CD8-positive, alpha-beta memory T cell (primary cell): Measurements from ENCODE around the gene PDGFA. TPM values are rescaled to one million over a fixed set of nuclear protein-coding genes. Genes with fewer than 3 reads are reported as not detected.

Experiments
- CTCF ChIA-PET: fragments of 350-600 bp; sonication (Branson Sonifier 250); formaldehyde crosslinking; loops from one replicate; lab custom pipeline; 2021; ENCODE audit warnings: antibody characterized with exemption; lab: Charles Lee
- POLR2A ChIA-PET: fragments of 350-600 bp; sonication (Branson Sonifier 250); formaldehyde crosslinking; loops from one replicate; lab custom pipeline; 2021; ENCODE audit warnings: antibody characterized with exemption; lab: Charles Lee
- DNase-seq, 5 donors: peaks; one replicate each; pipeline versions ENCODE4 v3.0.0 to v3.0.0-alpha.2; 2020 to 2022; ENCODE audit warnings: mixed read lengths in 1 of 5
- H3K27ac ChIP-seq: one replicate; pipeline ENCODE4 v1.7.0; 2013; ENCODE audit warnings: low read depth, mild to moderate bottlenecking, low read length, moderate library complexity
- H3K27me3 ChIP-seq: 2 replicates; pipeline ENCODE4 v1.7.0; 2013; ENCODE audit warnings: low read length, mild to moderate bottlenecking; ENCODE audit not compliant: insufficient read depth, poor library complexity, severe bottlenecking
- H3K36me3 ChIP-seq: 2 replicates; pipeline ENCODE4 v1.7.0; 2013; ENCODE audit warnings: mild to moderate bottlenecking, low read length, moderate library complexity; ENCODE audit not compliant: insufficient read depth
- H3K4me1 ChIP-seq: 2 replicates; pipeline ENCODE4 v1.7.0; 2013; ENCODE audit warnings: mild to moderate bottlenecking, low read length, moderate library complexity; ENCODE audit not compliant: insufficient read depth
- H3K4me3 ChIP-seq: 2 replicates; pipeline ENCODE4 v1.7.0; 2013; ENCODE audit warnings: mild to moderate bottlenecking, low read length
- H3K9me3 ChIP-seq: 2 replicates; pipeline ENCODE4 v1.7.0; 2013; ENCODE audit warnings: mild to moderate bottlenecking, low read length
- H3K27ac Mint-ChIP-seq, 8 donors: one replicate each; pipeline ENCODE4 v1.8.0; 2020 to 2021; ENCODE audit warnings: mixed read lengths in 8 of 8, mild to moderate bottlenecking in 6 of 8, inconsistent platforms in 3 of 8, moderate library complexity in 3 of 8
- H3K27me3 Mint-ChIP-seq, 2 donors: one replicate each; pipeline ENCODE4 v1.8.0; 2020 to 2021; ENCODE audit warnings: mixed read lengths in 2 of 2, mild to moderate bottlenecking in 1 of 2, moderate library complexity in 1 of 2
- H3K36me3 Mint-ChIP-seq, 3 donors: one replicate each; pipeline ENCODE4 v1.8.0; 2020 to 2021; ENCODE audit warnings: mixed read lengths in 3 of 3, inconsistent platforms in 1 of 3, mild to moderate bottlenecking in 1 of 3
- H3K4me1 Mint-ChIP-seq, 3 donors: one replicate each; pipeline ENCODE4 v1.8.0; 2020 to 2021; ENCODE audit warnings: mixed read lengths in 3 of 3, inconsistent platforms in 1 of 3, mild to moderate bottlenecking in 1 of 3
- H3K4me3 Mint-ChIP-seq, 7 donors: one replicate each; pipeline ENCODE4 v1.8.0; 2020 to 2021; ENCODE audit warnings: mixed read lengths in 7 of 7, mild to moderate bottlenecking in 6 of 7, moderate library complexity in 4 of 7, inconsistent platforms in 2 of 7
- H3K9me3 Mint-ChIP-seq, 5 donors: one replicate each; pipeline ENCODE4 v1.8.0; 2020 to 2022; ENCODE audit warnings: mixed read lengths in 5 of 5, mild to moderate bottlenecking in 3 of 5, moderate library complexity in 2 of 5, inconsistent platforms in 1 of 5
- polyA plus RNA-seq: library from polyadenylated mRNA; unstranded; fragments of 300-500 nt; fragmentation: Illumina TruSeq; gene quantifications from one replicate; pipeline ENCODE4 v1.2.3, GENCODE V29; 2021
- total RNA-seq, 2 experiments: library from RNA; stranded (reverse); gene quantifications; one replicate each; pipeline ENCODE4 v1.2.3, GENCODE V29; 2021

PDGFA gene
- total and polyA plus RNA-seq, 3 experiments from 2014 or later, result 0.68 to 11.9 (median 11.6) TPM

GRCh38 chr7:464454-465401 is 54.9 kb downstream of the PDGFA start:
- Mint-ChIP-seq H3K4me3 (no peak overlapping the region), H3K9me3 (peaks cover 0 to 11% (median 2%) of the 10 kb centered on the region in 5 donors), H3K27ac (no peak overlapping the region), H3K27me3 (peaks cover 0 to 3% of the 10 kb centered on the region in 2 donors), H3K4me1 (peaks cover 3 to 12% (median 5%) of the 10 kb centered on the region in 3 donors), H3K36me3 (no peaks in the 10 kb centered on the region)
- H3K4me1 ChIP-seq, result no peaks in the 10 kb centered on the region
- no peaks in the 10 kb centered on the region for H3K9me3 ChIP-seq
- no peak for DNase-seq
- no peaks in the 10 kb centered on the region for H3K27me3 ChIP-seq
- no peak overlapping the region for H3K27ac ChIP-seq
- no peaks in the 10 kb centered on the region for H3K36me3 ChIP-seq
- ChIA-PET CTCF (no interaction called here), POLR2A (no interaction called here)
- no peak overlapping the region for H3K4me3 ChIP-seq

DNA sequence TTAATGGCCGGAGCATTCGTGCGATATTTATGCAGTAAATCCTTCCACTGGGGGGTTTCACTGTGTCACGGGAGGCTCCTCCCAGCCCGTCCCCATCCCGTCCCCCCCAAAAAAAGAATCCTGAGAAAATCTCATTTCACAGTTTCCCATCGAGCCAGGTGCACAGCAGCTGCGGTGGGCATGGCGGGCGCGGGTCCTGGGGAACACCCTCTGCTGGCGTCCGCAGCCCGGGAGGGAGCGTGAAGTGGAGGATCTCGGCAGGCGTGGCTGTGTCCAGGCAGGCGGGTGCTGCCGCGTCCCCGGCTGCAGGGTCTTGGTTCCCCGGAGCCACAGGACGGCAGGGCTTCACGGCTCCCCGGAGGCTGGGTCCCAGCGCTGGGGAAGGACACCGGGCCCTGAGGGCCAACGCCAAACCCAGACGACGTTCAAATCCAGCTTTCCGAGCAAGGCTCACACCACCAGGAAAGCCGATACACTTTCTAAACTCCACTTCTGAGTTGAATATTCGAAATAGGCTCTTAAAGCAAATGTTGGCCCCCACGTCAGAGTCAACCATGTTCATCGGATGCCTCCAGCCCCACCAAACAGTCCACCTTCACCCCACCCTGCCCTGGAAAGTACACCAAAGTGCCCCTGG is 55.7 kb downstream of the PDGFA start:
- H3K36me3 Mint-ChIP-seq, result no peaks in the 10 kb centered on the region
- Histone ChIP-seq H3K27me3 (no peaks in the 10 kb centered on the region), H3K4me1 (no peaks in the 10 kb centered on the region), H3K9me3 (no peaks in the 10 kb centered on the region), H3K4me3 (no peak overlapping the region), H3K36me3 (no peaks in the 10 kb centered on the region), H3K27ac (no peak overlapping the region)
- CTCF ChIA-PET, result no interaction called here
- H3K4me3 Mint-ChIP-seq, result no peak overlapping the region
- peaks cover 2 to 11% (median 5%) of the 10 kb centered on the region in 3 donors for H3K4me1 Mint-ChIP-seq
- DNase-seq, result no peak
- peaks cover 0 to 3% of the 10 kb centered on the region in 2 donors for H3K27me3 Mint-ChIP-seq
- peaks cover 0 to 11% (median 2%) of the 10 kb centered on the region in 5 donors for H3K9me3 Mint-ChIP-seq
- H3K27ac Mint-ChIP-seq, result no peak overlapping the region
- POLR2A ChIA-PET, result no interaction called here

- Mint-ChIP-seq H3K4me3 (no peak overlapping the region), H3K36me3 (no peaks in the 10 kb centered on the region)
- H3K36me3 ChIP-seq, result no peaks in the 10 kb centered on the region
These were observed 56.3 kb downstream of the PDGFA start for GRCh38 chr7:463362-463781.

GRCh38 chr7:462173-463103 is 57.2 kb downstream of the PDGFA start:
- Mint-ChIP-seq H3K4me1 (no peaks in the 10 kb centered on the region), H3K9me3 (peaks cover 0 to 4% (median 0%) of the 10 kb centered on the region in 5 donors), H3K36me3 (no peaks in the 10 kb centered on the region), H3K4me3 (no peak overlapping the region), H3K27me3 (no peaks in the 10 kb centered on the region), H3K27ac (no peak overlapping the region)
- Histone ChIP-seq H3K36me3 (no peaks in the 10 kb centered on the region), H3K4me3 (no peak overlapping the region), H3K27me3 (no peaks in the 10 kb centered on the region), H3K4me1 (no peaks in the 10 kb centered on the region), H3K27ac (no peak overlapping the region), H3K9me3 (no peaks in the 10 kb centered on the region)
- CTCF ChIA-PET, result no interaction called here
- no peak for DNase-seq
- POLR2A ChIA-PET, result no interaction called here

More at GRCh38 chr7:463362-463781, 56.3 kb downstream of the PDGFA start:
- Histone ChIP-seq H3K4me3 (no peak overlapping the region), H3K9me3 (no peaks in the 10 kb centered on the region), H3K4me1 (no peaks in the 10 kb centered on the region), H3K27ac (no peak overlapping the region), H3K27me3 (no peaks in the 10 kb centered on the region)
- ChIA-PET POLR2A (no interaction called here), CTCF (no interaction called here)
- peaks cover 0 to 5% (median 5%) of the 10 kb centered on the region in 3 donors for H3K4me1 Mint-ChIP-seq
- H3K27me3 Mint-ChIP-seq, result peaks cover 0 to 3% of the 10 kb centered on the region in 2 donors
- no peak for DNase-seq
- no peak overlapping the region for H3K27ac Mint-ChIP-seq
- H3K9me3 Mint-ChIP-seq, result peaks cover 0 to 11% (median 1%) of the 10 kb centered on the region in 5 donors

DNA sequence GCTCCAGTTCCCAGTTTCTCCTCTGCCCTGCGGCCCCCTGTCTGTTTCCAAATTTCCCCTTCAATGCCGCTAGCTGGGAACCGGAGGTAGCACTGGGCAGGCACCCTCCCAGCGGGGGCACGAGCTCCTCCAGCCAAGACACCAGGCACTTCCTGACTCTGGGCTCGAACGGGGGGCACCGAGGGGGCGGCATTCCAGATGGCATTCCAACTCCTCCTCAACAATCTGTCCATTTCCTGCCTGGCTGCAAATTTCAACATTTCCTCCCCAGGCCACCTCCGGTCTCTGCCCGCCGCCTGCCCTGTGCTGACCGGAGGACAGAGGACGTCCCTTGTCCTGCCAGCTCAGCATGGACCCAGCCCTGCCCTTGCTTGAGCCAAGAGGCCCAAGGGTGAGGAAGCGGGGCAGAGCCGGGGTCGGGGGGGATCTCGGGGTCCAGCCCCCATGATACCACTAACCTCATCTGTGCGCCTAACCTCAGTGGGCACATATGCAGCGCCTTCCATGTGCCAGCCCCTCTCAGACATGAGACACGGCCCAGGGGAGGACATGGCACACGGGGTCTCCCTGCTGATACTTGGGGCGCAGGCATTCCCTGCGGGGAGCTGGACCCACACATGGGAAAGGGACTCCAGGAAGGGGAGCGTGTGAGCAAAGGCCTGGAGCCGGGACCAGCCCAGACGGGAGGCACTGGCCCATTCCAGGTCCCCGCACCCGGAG is 58.0 kb downstream of the PDGFA start:
- Histone ChIP-seq H3K4me3 (no peak overlapping the region), H3K4me1 (no peaks in the 10 kb centered on the region), H3K27me3 (no peaks in the 10 kb centered on the region), H3K9me3 (no peaks in the 10 kb centered on the region), H3K36me3 (no peaks in the 10 kb centered on the region), H3K27ac (no peak overlapping the region)
- Mint-ChIP-seq H3K27me3 (no peaks in the 10 kb centered on the region), H3K36me3 (no peaks in the 10 kb centered on the region), H3K9me3 (no peaks in the 10 kb centered on the region), H3K4me1 (no peaks in the 10 kb centered on the region), H3K27ac (peak overlapping the region in 1 of 8 donors; percentile 15), H3K4me3 (no peak overlapping the region)
- CTCF ChIA-PET, result no interaction called here
- POLR2A ChIA-PET, result no interaction called here
- DNase-seq, result no peak

GRCh38 chr7:461117-461452 is 58.6 kb downstream of the PDGFA start:
- ChIA-PET POLR2A (no interaction called here), CTCF (no interaction called here)
- H3K27ac Mint-ChIP-seq, result peak overlapping the region in 1 of 8 donors; percentile 19
- Histone ChIP-seq H3K36me3 (no peaks in the 10 kb centered on the region), H3K9me3 (no peaks in the 10 kb centered on the region), H3K4me1 (no peaks in the 10 kb centered on the region), H3K27me3 (no peaks in the 10 kb centered on the region), H3K27ac (no peak overlapping the region), H3K4me3 (no peak overlapping the region)
- no peaks in the 10 kb centered on the region for H3K36me3 Mint-ChIP-seq
- H3K9me3 Mint-ChIP-seq, result no peaks in the 10 kb centered on the region
- no peaks in the 10 kb centered on the region for H3K4me1 Mint-ChIP-seq
- no peak for DNase-seq
- no peak overlapping the region for H3K4me3 Mint-ChIP-seq
- H3K27me3 Mint-ChIP-seq, result no peaks in the 10 kb centered on the region

GRCh38 chr7:460374-461116 is 59.1 kb downstream of the PDGFA start:
- Histone ChIP-seq H3K9me3 (no peaks in the 10 kb centered on the region), H3K36me3 (no peaks in the 10 kb centered on the region), H3K4me3 (no peak overlapping the region), H3K27ac (no peak overlapping the region), H3K4me1 (no peaks in the 10 kb centered on the region), H3K27me3 (no peaks in the 10 kb centered on the region)
- no peaks in the 10 kb centered on the region for H3K9me3 Mint-ChIP-seq
- ChIA-PET POLR2A (no interaction called here), CTCF (no interaction called here)
- H3K27ac Mint-ChIP-seq, result peak overlapping the region in 1 of 8 donors; percentile 19
- no peaks in the 10 kb centered on the region for H3K36me3 Mint-ChIP-seq
- no peak overlapping the region for H3K4me3 Mint-ChIP-seq
- H3K27me3 Mint-ChIP-seq, result no peaks in the 10 kb centered on the region
- no peaks in the 10 kb centered on the region for H3K4me1 Mint-ChIP-seq
- DNase-seq, result peak in 1 of 5 donors; percentile 32
